ENCODE data around the gene AVPR2. TPM values are rescaled to one million over a fixed set of nuclear protein-coding genes. Genes with fewer than 3 reads are reported as not detected.

AVPR2 gene
- total and polyA plus RNA-seq, 9 of the 15 experiments (the other 6 are each of a cell fraction or from before 2014, with no cell fraction given) = not detected

- TF ChIP-seq TFAP4 (CRISPR knock-in tag; IDR thresholded peaks at IDR 0.05; ENCODE audit: borderline replicate concordance) (peak; percentile 80), ZNF592 (IDR thresholded peaks at IDR 0.05) (0 out of 2 replicates have a peak, but pooled peaks have one; percentile 58), POLR2A (conservative IDR thresholded peaks at IDR 0.05) (peak; percentile 35), YY1 (IDR thresholded peaks at IDR 0.05; ENCODE audit: borderline replicate concordance in 1 of 3, control insufficient read depth in 1 of 3, extremely low read depth in 1 of 3, insufficient read depth in 3 of 3, insufficient read length in 1 of 3, insufficient replicate concordance in 2 of 3, low read depth in 1 of 3, low read length in 2 of 3) (peak in 2 of 3 experiments; percentile 33 to 58), NCOA2 (IDR thresholded peaks at IDR 0.05; ENCODE audit: partially characterized antibody in 2 of 2) (no peak), ARID4B (CRISPR knock-in tag; IDR thresholded peaks at IDR 0.05) (peak; percentile 53; the same call in 1 of the 2 replicates)
Measured at GRCh38 chrX:153926858-153927671, 22.6 kb downstream of the AVPR2 start (continued).

Measured in K562 (cell line).